B cell (primary cell): ENCODE data around the gene PTX4. TPM values are rescaled to one million over a fixed set of nuclear protein-coding genes. Genes with fewer than 3 reads are reported as not detected.

Experiments
- ATAC-seq: fragments of 200-7000 bp; cut with Tn5 transposase; one replicate; pipeline ENCODE4 v1.10.0; 2021; ENCODE audit warnings: low read depth, mild to moderate bottlenecking, moderate number of reproducible peaks, moderate library complexity
- CTCF ChIA-PET: fragments of 350-600 bp; sonication (Branson Sonifier 250); formaldehyde crosslinking; loops from one replicate; lab custom pipeline; 2021; ENCODE audit warnings: antibody characterized with exemption, inconsistent platforms; lab: Charles Lee
- POLR2A ChIA-PET: fragments of 350-600 bp; sonication (Branson Sonifier 250); formaldehyde crosslinking; loops from one replicate; lab custom pipeline; 2021; ENCODE audit warnings: antibody characterized with exemption; lab: Charles Lee
- DNase-seq: peaks from one replicate; pipeline ENCODE4 v3.0.0; 2013
- H2AFZ ChIP-seq: 2 replicates; pipeline ENCODE4 v1.6.1; 2012; ENCODE audit warnings: mild to moderate bottlenecking, low read depth, low read length; ENCODE audit not compliant: insufficient read depth, poor library complexity, severe bottlenecking
- H3K27ac ChIP-seq, 2 donors: 1 replicate in 1 of 2; 2 replicates in 1 of 2; pipeline ENCODE4 v1.5.1; 2012 to 2013; ENCODE audit warnings: low read length in 2 of 2, mild to moderate bottlenecking in 2 of 2, moderate library complexity in 1 of 2
- H3K27me3 ChIP-seq, 4 experiments: fragments of 200-600 bp in 1 of 4; sonication (generic) in 1 of 4; replicated peaks in 1 of 4; 1 replicate in 2 of 4; 2 replicates in 2 of 4; pipeline versions ENCODE4 v1.6.1 to v1.7.0; 2013 to 2016; ENCODE audit warnings: low read length in 3 of 4, mild to moderate bottlenecking in 2 of 4, mixed read lengths in 1 of 4, moderate library complexity in 1 of 4; ENCODE audit not compliant: insufficient read depth in 4 of 4, control insufficient read depth in 3 of 4; ENCODE audit errors: control extremely low read depth in 1 of 4
- H3K36me3 ChIP-seq, 2 experiments: replicated peaks in 1 of 2; 1 replicate in 1 of 2; 2 replicates in 1 of 2; pipeline versions ENCODE4 v1.6.1 to v1.7.1; 2013; ENCODE audit warnings: low read length in 1 of 2; ENCODE audit not compliant: insufficient read depth in 2 of 2, control insufficient read depth in 1 of 2; ENCODE audit errors: control extremely low read depth in 1 of 2, extremely low read depth in 1 of 2
- H3K4me1 ChIP-seq, 2 donors: fragments of 200-600 bp in 1 of 2; sonication (generic) in 1 of 2; 1 replicate in 1 of 2; 2 replicates in 1 of 2; pipeline versions ENCODE4 v1.5.1 to v1.6.1; 2013 to 2017; ENCODE audit warnings: low read length in 2 of 2; ENCODE audit not compliant: control insufficient read depth in 2 of 2, insufficient read depth in 2 of 2
- H3K4me2 ChIP-seq: replicated peaks from 2 replicates; pipeline ENCODE3; 2012; ENCODE audit warnings: mild to moderate bottlenecking, low read depth, low read length; ENCODE audit not compliant: poor library complexity, severe bottlenecking
- H3K4me3 ChIP-seq, 5 experiments: fragments of 200-600 bp in 1 of 5; sonication (generic) in 1 of 5; 1 replicate in 3 of 5; 2 replicates in 2 of 5; pipeline versions ENCODE4 v1.5.1 to v1.7.0; 2011 to 2016; ENCODE audit warnings: low read length in 4 of 5, mild to moderate bottlenecking in 4 of 5, low read depth in 2 of 5, control low read depth in 1 of 5, moderate library complexity in 1 of 5; ENCODE audit not compliant: insufficient read depth in 1 of 5; ENCODE audit errors: control extremely low read depth in 1 of 5, extremely low read depth in 1 of 5
- H3K79me2 ChIP-seq: fragments of 200-600 bp; sonication (generic); one replicate; pipeline ENCODE4 v1.6.0; 2016; ENCODE audit warnings: low read length; ENCODE audit not compliant: control insufficient read depth, insufficient read depth
- H3K9ac ChIP-seq: fragments of 200-600 bp; sonication (generic); 2 replicates; pipeline ENCODE4 v1.6.1; 2017; ENCODE audit warnings: mild to moderate bottlenecking, low read length, moderate library complexity
- H3K9me3 ChIP-seq, 3 donors: one replicate each; pipeline versions ENCODE4 v1.6.1 to v1.7.1; 2013; ENCODE audit warnings: low read length in 2 of 3; ENCODE audit not compliant: control insufficient read depth in 2 of 3, insufficient read depth in 1 of 3; ENCODE audit errors: control extremely low read depth in 1 of 3
- H4K20me1 ChIP-seq: 2 replicates; pipeline ENCODE4 v1.6.0; 2012; ENCODE audit warnings: mild to moderate bottlenecking, low read length; ENCODE audit not compliant: insufficient read depth, control insufficient read depth, poor library complexity, severe bottlenecking
- H3K27ac Mint-ChIP-seq: one replicate; pipeline ENCODE4 v1.8.0; 2021; ENCODE audit warnings: mixed read lengths
- H3K27me3 Mint-ChIP-seq: one replicate; pipeline ENCODE4 v1.8.0; 2021; ENCODE audit warnings: mixed read lengths
- H3K4me1 Mint-ChIP-seq: one replicate; pipeline ENCODE4 v1.8.0; 2021; ENCODE audit warnings: mixed read lengths
- H3K4me3 Mint-ChIP-seq: one replicate; pipeline ENCODE4 v1.8.0; 2021; ENCODE audit warnings: mixed read lengths
- H3K9me3 Mint-ChIP-seq: one replicate; pipeline ENCODE4 v1.8.0; 2022; ENCODE audit warnings: mixed read lengths; ENCODE audit not compliant: insufficient read depth
- CTCF ChIP-seq: fragments of 200-600 bp; IDR thresholded peaks from one replicate; pipeline ENCODE4 v1.8.0; 2022; ENCODE audit warnings: antibody characterized with exemption, mild to moderate bottlenecking
- EZH2 ChIP-seq: IDR thresholded peaks from 2 replicates; pipeline ENCODE4 v1.6.1; 2012; ENCODE audit warnings: borderline replicate concordance, low read depth, mild to moderate bottlenecking, moderate library complexity, low read length; ENCODE audit not compliant: insufficient read depth, poor library complexity, severe bottlenecking
- WGBS: methylation state at CpG from one replicate; pipeline ENCODE4 v1.1.5; 2013; ENCODE audit warnings: missing lambda C conversion rate; ENCODE audit not compliant: insufficient coverage; 5-methylcytosine and 5-hydroxymethylcytosine counted together
- intact Hi-C: fragments of 100-400 bp; cut with micrococcal nuclease; formaldehyde crosslinking; loops from one replicate; pipeline ENCODE4 v1.10.0; 2022
- polyA plus RNA-seq: library from polyadenylated mRNA; depleted of rRNA; stranded (reverse); fragments of >200 nt; gene quantifications from 2 replicates; pipeline ENCODE4 v1.2.3, GENCODE V29; 2012
- total RNA-seq, 2 donors: library from RNA; stranded (reverse); fragments of 120-200 nt in 1 of 2; gene quantifications; 1 replicate in 1 of 2; 2 replicates in 1 of 2; pipeline versions ENCODE4 v1.2.3 to v1.2.4, GENCODE V29; 2013 to 2022

PTX4 gene
- total and polyA plus RNA-seq, 2 donors (not counting 1 experiment from before 2014, with no cell fraction given) = 0.33 TPM; not detected in 1

GRCh38 chr16:1457489-1458245 is 31.1 kb downstream of the PTX4 start:
- peaks cover 0 to 70% of the 10 kb centered on the region in 2 experiments for H3K36me3 ChIP-seq
- intact Hi-C loops = loop anchor here (1.0 to 2.0 kb wide), 2 partner anchors 18 to 35 kb away; partner anchors contain the start of genes CLCN7 and TELO2
- H3K9me3 Mint-ChIP-seq = no peaks in the 10 kb centered on the region

More at GRCh38 chr16:1457489-1458245, 31.1 kb downstream of the PTX4 start:
- Histone ChIP-seq H3K4me1 (peaks cover 31 to 34% of the 10 kb centered on the region in 2 donors), H3K4me2 (peak overlapping the region; percentile 70), H4K20me1 (no peaks in the 10 kb centered on the region), H3K27ac (peak overlapping the region; percentile 98), H2AFZ (no peak overlapping the region), H3K27me3 (no peaks in the 10 kb centered on the region), H3K9ac (peak overlapping the region; percentile 65), H3K79me2 (peaks cover 74% of the 10 kb centered on the region), H3K9me3 (peaks cover 0 to 3% (median 0%) of the 10 kb centered on the region in 3 donors), H3K4me3 (peak overlapping the region in 3 of 5 experiments; percentile 38 to 51 (median 50))
- peak overlapping the region; percentile 97 for H3K27ac Mint-ChIP-seq
- no peaks in the 10 kb centered on the region for H3K27me3 Mint-ChIP-seq
- ATAC-seq (no peak), DNase-seq (peak; percentile 52)
- POLR2A ChIA-PET = interaction anchor here (2.6 kb wide), 1 partner anchor 37 kb away, joined by 13 read pairs; the partner anchor contains the start of gene UQCC4
- peaks cover 28% of the 10 kb centered on the region for H3K4me1 Mint-ChIP-seq
- CTCF ChIA-PET = interaction anchor here (0.6 to 1.1 kb wide), 3 partner anchors 17 to 87 kb away, joined by 3 to 5 read pairs (median 3); no protein-coding TSS in a partner anchor
- TF ChIP-seq CTCF (no peak), EZH2 (no peak)
- H3K4me3 Mint-ChIP-seq = peak overlapping the region; percentile 81
- WGBS = 77% methylated on average over 32 of the region's 42 CpGs
